Fibroblast of lung (primary cell): ENCODE measurements around the gene GALNT8. TPM values are rescaled to one million over a fixed set of nuclear protein-coding genes. Genes with fewer than 3 reads are reported as not detected.

ENCODE experiments used
- DNase-seq, 2 donors: peaks; one replicate each; pipeline versions ENCODE4 v3.0.0 to v3.0.0-alpha.2; 2010; ENCODE audit warnings: low read depth in 2 of 2
- H2AFZ ChIP-seq: 2 replicates; pipeline ENCODE4 v1.5.1; 2012; ENCODE audit warnings: low read length, control low read depth, inconsistent platforms
- H3K27ac ChIP-seq: 2 replicates; pipeline ENCODE4 v1.5.1; 2011; ENCODE audit warnings: low read length, control low read depth; ENCODE audit not compliant: insufficient read depth
- H3K27me3 ChIP-seq: 2 replicates; pipeline ENCODE4 v1.5.1; 2011; ENCODE audit warnings: mild to moderate bottlenecking, low read length; ENCODE audit not compliant: control insufficient read depth, insufficient read depth
- H3K36me3 ChIP-seq: 2 replicates; pipeline ENCODE4 v1.5.1; 2011; ENCODE audit warnings: low read length; ENCODE audit not compliant: control insufficient read depth, insufficient read depth
- H3K4me1 ChIP-seq: 2 replicates; pipeline ENCODE4 v1.5.1; 2011; ENCODE audit warnings: low read length; ENCODE audit not compliant: control insufficient read depth, insufficient read depth; ENCODE audit errors: extremely low read depth
- H3K4me2 ChIP-seq: 2 replicates; pipeline ENCODE4 v1.5.1; 2011; ENCODE audit warnings: low read length, control low read depth; ENCODE audit not compliant: insufficient read depth; ENCODE audit errors: extremely low read depth
- H3K4me3 ChIP-seq, 4 experiments: fragments of 200-600 bp in 1 of 4; sonication (generic) in 1 of 4; replicated peaks in 1 of 4; 2 replicates each; pipeline ENCODE4 v1.5.1; 2011 to 2016; ENCODE audit warnings: low read length in 4 of 4, low read depth in 3 of 4, mild to moderate bottlenecking in 3 of 4, control low read depth in 2 of 4, inconsistent platforms in 1 of 4, mixed read lengths in 1 of 4; ENCODE audit not compliant: insufficient read depth in 1 of 4; ENCODE audit errors: control extremely low read depth in 1 of 4
- H3K79me2 ChIP-seq: 2 replicates; pipeline ENCODE4 v1.5.1; 2012; ENCODE audit warnings: mild to moderate bottlenecking, low read length, inconsistent platforms; ENCODE audit not compliant: control insufficient read depth, insufficient read depth
- H3K9ac ChIP-seq: 2 replicates; pipeline ENCODE4 v1.5.1; 2011; ENCODE audit warnings: mild to moderate bottlenecking, low read length, control low read depth; ENCODE audit not compliant: insufficient read depth
- H3K9me3 ChIP-seq: 2 replicates; pipeline ENCODE4 v1.5.1; 2012; ENCODE audit warnings: low read depth, low read length; ENCODE audit not compliant: control insufficient read depth, insufficient read depth
- H4K20me1 ChIP-seq: 2 replicates; pipeline ENCODE4 v1.5.1; 2011; ENCODE audit warnings: low read length; ENCODE audit not compliant: control insufficient read depth, insufficient read depth; ENCODE audit errors: extremely low read depth
- EZH2 ChIP-seq: IDR thresholded peaks from 2 replicates; pipeline ENCODE4 v1.5.1; 2012; ENCODE audit warnings: low read length, control low read depth, mild to moderate bottlenecking; ENCODE audit errors: missing control alignments
- polyA plus RNA-seq, 2 donors: library from polyadenylated mRNA; depleted of rRNA in 1 of 2; stranded (reverse) in 1 of 2; unstranded in 1 of 2; fragments of >200 nt; gene quantifications; 2 replicates each; pipeline ENCODE4 v1.2.1, GENCODE V29; 2011 to 2012; ENCODE audit warnings: missing spikeins in 1 of 2
- total RNA-seq: library from RNA; depleted of rRNA; stranded (reverse); fragments of >200 nt; gene quantifications from 2 replicates; pipeline ENCODE4 v1.2.1, GENCODE V29; 2014
- TF ChIP-seq, protein P1 (sequence below), 2 donors: IDR thresholded peaks in 1 of 2; conservative IDR thresholded peaks in 1 of 2; 1 replicate in 1 of 2; 2 replicates in 1 of 2; pipeline ENCODE4 v1.5.1; 2011 to 2012; ENCODE audit warnings: low read length in 2 of 2, control low read depth in 1 of 2, inconsistent platforms in 1 of 2, low read depth in 1 of 2, mild to moderate bottlenecking in 1 of 2

Gene GALNT8
- total and polyA plus RNA-seq, 2 donors (not counting 1 experiment from before 2014, with no cell fraction given) = under 0.01 TPM; not detected in 1

DNA sequence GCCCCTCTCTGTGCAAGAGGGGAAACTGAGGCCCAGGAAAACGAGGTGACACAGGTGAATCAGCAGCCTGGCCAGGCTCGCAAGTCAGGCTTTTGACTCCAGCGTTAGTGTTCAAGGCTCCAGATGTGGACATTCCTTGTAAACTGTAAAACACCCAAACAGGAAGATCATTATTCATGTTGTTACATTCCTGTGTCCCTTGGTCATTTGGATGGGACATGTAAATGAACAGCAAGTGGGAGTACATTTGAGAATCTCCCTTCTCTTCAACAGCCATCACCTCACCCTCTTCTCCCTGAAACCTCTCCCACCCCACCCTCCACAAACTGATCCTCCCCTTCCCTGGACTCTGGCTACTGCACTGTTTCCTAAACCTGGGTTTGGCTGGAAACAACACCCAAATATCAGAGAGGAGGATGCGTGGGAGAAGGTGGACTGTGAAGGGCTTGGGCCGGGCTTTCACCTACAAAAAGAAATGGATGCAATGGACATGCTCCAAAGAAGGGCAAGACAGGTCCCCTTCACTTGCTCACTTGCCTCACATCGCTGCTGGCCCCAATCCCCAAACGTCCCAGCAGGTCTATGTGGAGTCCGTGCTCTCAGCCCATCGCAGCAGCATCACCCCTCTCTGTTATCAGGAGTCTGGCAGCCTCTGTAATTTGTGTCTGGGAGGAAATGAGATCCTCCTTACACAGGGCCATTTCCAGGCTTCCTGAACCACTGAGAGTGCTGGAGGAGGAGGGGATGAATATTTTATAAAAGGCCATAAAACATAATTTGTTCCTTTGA lies 76.7 kb downstream of the GALNT8 start:
- H4K20me1 ChIP-seq = no peaks in the 10 kb centered on the region
- H3K27me3 ChIP-seq = no peaks in the 10 kb centered on the region
- H3K9ac ChIP-seq = no peak overlapping the region
- no peak overlapping the region for H3K4me2 ChIP-seq
- H3K9me3 ChIP-seq = no peaks in the 10 kb centered on the region
- H3K36me3 ChIP-seq = no peaks in the 10 kb centered on the region
- no peak for DNase-seq
- TF ChIP-seq EZH2 = no peak
- TF ChIP-seq, protein P1, sequence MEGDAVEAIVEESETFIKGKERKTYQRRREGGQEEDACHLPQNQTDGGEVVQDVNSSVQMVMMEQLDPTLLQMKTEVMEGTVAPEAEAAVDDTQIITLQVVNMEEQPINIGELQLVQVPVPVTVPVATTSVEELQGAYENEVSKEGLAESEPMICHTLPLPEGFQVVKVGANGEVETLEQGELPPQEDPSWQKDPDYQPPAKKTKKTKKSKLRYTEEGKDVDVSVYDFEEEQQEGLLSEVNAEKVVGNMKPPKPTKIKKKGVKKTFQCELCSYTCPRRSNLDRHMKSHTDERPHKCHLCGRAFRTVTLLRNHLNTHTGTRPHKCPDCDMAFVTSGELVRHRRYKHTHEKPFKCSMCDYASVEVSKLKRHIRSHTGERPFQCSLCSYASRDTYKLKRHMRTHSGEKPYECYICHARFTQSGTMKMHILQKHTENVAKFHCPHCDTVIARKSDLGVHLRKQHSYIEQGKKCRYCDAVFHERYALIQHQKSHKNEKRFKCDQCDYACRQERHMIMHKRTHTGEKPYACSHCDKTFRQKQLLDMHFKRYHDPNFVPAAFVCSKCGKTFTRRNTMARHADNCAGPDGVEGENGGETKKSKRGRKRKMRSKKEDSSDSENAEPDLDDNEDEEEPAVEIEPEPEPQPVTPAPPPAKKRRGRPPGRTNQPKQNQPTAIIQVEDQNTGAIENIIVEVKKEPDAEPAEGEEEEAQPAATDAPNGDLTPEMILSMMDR (conservative IDR thresholded peaks at IDR 0.05 in 1 of 2, IDR thresholded peaks at IDR 0.05 in 1 of 2; ENCODE audit: low read depth in 1 of 2, low read length in 2 of 2) = no peak
- H2AFZ ChIP-seq = no peak overlapping the region
- H3K27ac ChIP-seq = no peak overlapping the region
- H3K79me2 ChIP-seq = no peaks in the 10 kb centered on the region
- no peaks in the 10 kb centered on the region for H3K4me1 ChIP-seq
- H3K4me3 ChIP-seq = no peak overlapping the region

DNA sequence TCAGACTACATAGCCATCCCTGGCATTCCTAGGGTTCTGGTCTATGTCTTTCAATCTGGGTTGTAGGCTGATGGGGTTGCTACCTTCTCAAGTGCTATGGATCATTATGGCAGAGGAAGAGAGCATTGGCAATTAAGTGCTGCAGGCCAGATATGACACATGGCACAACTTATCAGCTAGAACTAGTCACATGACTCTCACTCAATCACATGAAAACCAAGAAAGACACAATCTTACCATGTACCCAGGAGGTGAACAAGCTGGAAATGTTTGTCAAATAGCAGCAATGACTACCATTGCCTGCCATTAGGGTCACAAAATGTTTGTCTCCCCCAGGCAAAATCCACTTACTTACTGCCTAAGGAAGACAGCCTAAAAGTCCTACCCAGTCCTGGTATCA lies 80.4 kb downstream of the GALNT8 start:
- no peak overlapping the region for H3K4me3 ChIP-seq
- no peaks in the 10 kb centered on the region for H3K9me3 ChIP-seq
- H2AFZ ChIP-seq = no peak overlapping the region
- H4K20me1 ChIP-seq = no peaks in the 10 kb centered on the region
- DNase-seq = no peak
- H3K4me2 ChIP-seq = no peak overlapping the region
- no peaks in the 10 kb centered on the region for H3K79me2 ChIP-seq
- no peak overlapping the region for H3K9ac ChIP-seq
- TF ChIP-seq EZH2 = no peak
- TF ChIP-seq, protein P1 (conservative IDR thresholded peaks at IDR 0.05 in 1 of 2, IDR thresholded peaks at IDR 0.05 in 1 of 2; ENCODE audit: low read depth in 1 of 2, low read length in 2 of 2) = no peak
- no peaks in the 10 kb centered on the region for H3K27me3 ChIP-seq
- no peak overlapping the region for H3K27ac ChIP-seq
- no peaks in the 10 kb centered on the region for H3K36me3 ChIP-seq
- H3K4me1 ChIP-seq = no peaks in the 10 kb centered on the region

DNA sequence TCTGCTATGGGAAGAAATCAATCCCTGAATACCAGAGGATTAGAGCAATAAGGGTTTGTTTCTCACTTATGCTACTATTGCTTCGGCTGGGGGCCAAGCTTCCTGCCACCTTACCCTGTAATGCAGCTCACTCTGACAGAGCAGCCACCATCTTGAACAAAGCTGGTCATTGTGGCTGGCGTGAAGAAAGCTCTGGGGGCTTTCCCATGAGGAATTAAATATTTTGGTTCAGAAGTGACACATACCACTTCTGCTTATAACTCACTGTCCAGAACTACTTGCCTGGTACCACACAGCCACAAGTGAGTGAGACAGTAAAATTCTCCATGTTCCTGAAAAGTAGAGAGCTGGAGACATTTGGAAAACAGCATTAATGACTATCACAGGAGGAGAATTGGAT lies 82.6 kb downstream of the GALNT8 start:
- H3K27ac ChIP-seq = no peak overlapping the region

More for the DNA sequence above, 82.6 kb downstream of the GALNT8 start:
- no peaks in the 10 kb centered on the region for H3K36me3 ChIP-seq
- no peak overlapping the region for H3K9ac ChIP-seq
- H3K9me3 ChIP-seq = no peaks in the 10 kb centered on the region
- H3K4me1 ChIP-seq = no peaks in the 10 kb centered on the region
- no peak for DNase-seq
- no peaks in the 10 kb centered on the region for H3K79me2 ChIP-seq
- no peaks in the 10 kb centered on the region for H4K20me1 ChIP-seq
- no peaks in the 10 kb centered on the region for H3K27me3 ChIP-seq
- no peak overlapping the region for H3K4me3 ChIP-seq
- no peak for TF ChIP-seq EZH2
- H2AFZ ChIP-seq = no peak overlapping the region
- no peak overlapping the region for H3K4me2 ChIP-seq
